ENCODE measurements around the gene NAA25.

GRCh38 chr12:112151766-112152541 lies 43.4 kb upstream of the NAA25 start:
- TF ChIP-seq TAF1 (IDR thresholded peaks at IDR 0.05; ENCODE audit: borderline replicate concordance, insufficient read depth, low read length), result no peak
- TF ChIP-seq FOXP2 (optimal IDR thresholded peaks at IDR 0.05; ENCODE audit: borderline replicate concordance, extremely low read depth, extremely low read length, insufficient read depth), result no peak
- TF ChIP-seq REST (IDR thresholded peaks at IDR 0.05; ENCODE audit: insufficient read depth in 1 of 2, low read depth in 2 of 2, low read length in 2 of 2), result no peak
